Measurements from ENCODE around the gene PTPN23.

DNA sequence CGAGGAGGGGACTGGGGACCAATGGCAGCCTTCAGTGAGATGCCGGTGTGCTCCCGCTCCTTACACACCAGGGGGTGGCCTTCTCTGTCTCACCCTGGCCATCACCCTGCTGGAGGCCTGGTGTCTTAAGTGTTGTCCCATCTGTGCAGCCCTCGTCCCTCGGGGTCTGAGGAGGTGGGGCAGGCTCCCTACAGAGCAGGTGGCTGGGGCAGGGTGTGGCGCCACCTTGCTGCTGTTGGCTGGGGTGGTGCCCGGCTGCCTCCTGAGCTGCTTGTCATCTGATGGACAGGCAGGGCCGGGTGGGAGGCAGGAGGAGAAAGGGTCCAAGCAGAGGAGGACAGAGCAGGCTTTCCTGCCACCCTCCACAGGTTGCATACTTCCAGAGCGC, 25.9 kb downstream of the PTPN23 start:
- TF ChIP-seq, protein P1, sequence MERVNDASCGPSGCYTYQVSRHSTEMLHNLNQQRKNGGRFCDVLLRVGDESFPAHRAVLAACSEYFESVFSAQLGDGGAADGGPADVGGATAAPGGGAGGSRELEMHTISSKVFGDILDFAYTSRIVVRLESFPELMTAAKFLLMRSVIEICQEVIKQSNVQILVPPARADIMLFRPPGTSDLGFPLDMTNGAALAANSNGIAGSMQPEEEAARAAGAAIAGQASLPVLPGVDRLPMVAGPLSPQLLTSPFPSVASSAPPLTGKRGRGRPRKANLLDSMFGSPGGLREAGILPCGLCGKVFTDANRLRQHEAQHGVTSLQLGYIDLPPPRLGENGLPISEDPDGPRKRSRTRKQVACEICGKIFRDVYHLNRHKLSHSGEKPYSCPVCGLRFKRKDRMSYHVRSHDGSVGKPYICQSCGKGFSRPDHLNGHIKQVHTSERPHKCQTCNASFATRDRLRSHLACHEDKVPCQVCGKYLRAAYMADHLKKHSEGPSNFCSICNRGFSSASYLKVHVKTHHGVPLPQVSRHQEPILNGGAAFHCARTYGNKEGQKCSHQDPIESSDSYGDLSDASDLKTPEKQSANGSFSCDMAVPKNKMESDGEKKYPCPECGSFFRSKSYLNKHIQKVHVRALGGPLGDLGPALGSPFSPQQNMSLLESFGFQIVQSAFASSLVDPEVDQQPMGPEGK (CRISPR knock-in tag; IDR thresholded peaks at IDR 0.05; ENCODE audit: borderline replicate concordance) = no peak
- TF ChIP-seq ZFP30 (CRISPR knock-in tag; IDR thresholded peaks at IDR 0.05) (no peak), RARB (CRISPR knock-in tag; IDR thresholded peaks at IDR 0.05) (no peak), ZNF70 (CRISPR knock-in tag; IDR thresholded peaks at IDR 0.05) (no peak), TCF4 (CRISPR knock-in tag; IDR thresholded peaks at IDR 0.05; ENCODE audit: borderline replicate concordance) (no peak), ESRRG (CRISPR knock-in tag; IDR thresholded peaks at IDR 0.05) (no peak), CSDC2 (CRISPR knock-in tag; IDR thresholded peaks at IDR 0.05) (no peak), ZNF8 (CRISPR knock-in tag; IDR thresholded peaks at IDR 0.05) (no peak), SNAI2 (CRISPR knock-in tag; IDR thresholded peaks at IDR 0.05) (no peak)
- TF ChIP-seq, protein P2, sequence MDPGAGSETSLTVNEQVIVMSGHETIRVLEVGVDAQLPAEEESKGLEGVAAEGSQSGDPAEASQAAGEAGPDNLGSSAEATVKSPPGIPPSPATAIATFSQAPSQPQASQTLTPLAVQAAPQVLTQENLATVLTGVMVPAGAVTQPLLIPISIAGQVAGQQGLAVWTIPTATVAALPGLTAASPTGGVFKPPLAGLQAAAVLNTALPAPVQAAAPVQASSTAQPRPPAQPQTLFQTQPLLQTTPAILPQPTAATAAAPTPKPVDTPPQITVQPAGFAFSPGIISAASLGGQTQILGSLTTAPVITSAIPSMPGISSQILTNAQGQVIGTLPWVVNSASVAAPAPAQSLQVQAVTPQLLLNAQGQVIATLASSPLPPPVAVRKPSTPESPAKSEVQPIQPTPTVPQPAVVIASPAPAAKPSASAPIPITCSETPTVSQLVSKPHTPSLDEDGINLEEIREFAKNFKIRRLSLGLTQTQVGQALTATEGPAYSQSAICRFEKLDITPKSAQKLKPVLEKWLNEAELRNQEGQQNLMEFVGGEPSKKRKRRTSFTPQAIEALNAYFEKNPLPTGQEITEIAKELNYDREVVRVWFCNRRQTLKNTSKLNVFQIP (CRISPR knock-in tag; IDR thresholded peaks at IDR 0.05; ENCODE audit: borderline replicate concordance, low read depth) = no peak
